ENCODE results near the gene OR7D4.

DNA sequence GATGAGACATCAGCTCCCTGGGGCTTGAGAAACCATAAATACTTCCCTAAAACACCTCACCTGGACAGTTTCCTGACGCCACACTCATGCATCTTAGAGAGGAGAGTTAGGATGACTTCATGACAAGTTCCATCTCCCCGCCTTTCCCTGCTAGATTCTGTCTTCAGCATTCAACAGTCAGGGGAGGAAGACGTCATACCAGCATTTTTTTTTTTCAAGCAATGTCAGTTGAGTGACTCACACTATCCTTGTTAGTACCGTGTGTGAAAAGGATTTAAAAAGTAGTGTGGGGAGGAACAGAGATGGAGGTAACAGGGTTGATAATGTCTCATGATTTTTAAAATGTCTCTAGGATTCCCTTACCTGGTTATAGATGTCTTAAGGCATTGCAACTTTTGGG lies 40.5 kb downstream of the OR7D4 start, which contains the start of gene OR7D2:
- no peak for TF ChIP-seq EZH2phosphoT487 (IDR thresholded peaks at IDR 0.05; ENCODE audit: low read depth, severe bottlenecking, unreplicated experiment)
- TF ChIP-seq, protein P1, sequence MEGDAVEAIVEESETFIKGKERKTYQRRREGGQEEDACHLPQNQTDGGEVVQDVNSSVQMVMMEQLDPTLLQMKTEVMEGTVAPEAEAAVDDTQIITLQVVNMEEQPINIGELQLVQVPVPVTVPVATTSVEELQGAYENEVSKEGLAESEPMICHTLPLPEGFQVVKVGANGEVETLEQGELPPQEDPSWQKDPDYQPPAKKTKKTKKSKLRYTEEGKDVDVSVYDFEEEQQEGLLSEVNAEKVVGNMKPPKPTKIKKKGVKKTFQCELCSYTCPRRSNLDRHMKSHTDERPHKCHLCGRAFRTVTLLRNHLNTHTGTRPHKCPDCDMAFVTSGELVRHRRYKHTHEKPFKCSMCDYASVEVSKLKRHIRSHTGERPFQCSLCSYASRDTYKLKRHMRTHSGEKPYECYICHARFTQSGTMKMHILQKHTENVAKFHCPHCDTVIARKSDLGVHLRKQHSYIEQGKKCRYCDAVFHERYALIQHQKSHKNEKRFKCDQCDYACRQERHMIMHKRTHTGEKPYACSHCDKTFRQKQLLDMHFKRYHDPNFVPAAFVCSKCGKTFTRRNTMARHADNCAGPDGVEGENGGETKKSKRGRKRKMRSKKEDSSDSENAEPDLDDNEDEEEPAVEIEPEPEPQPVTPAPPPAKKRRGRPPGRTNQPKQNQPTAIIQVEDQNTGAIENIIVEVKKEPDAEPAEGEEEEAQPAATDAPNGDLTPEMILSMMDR (IDR thresholded peaks at IDR 0.05; ENCODE audit: poor library complexity): no peak

Measured in hepatocyte (in vitro differentiated cells).